H9 (cell line): Measurements from ENCODE around the gene TGM2. TPM values are rescaled to one million over a fixed set of nuclear protein-coding genes. Genes with fewer than 3 reads are reported as not detected.
A peak's percentile ranks its signal among the peaks of the same experiment; 100 is the strongest.

Experiments used
- DNase-seq: peaks from one replicate; pipeline ENCODE4 v3.0.0-alpha.2; 2017
- H2AFZ ChIP-seq: one replicate; pipeline ENCODE4 v1.6.1; 2013; ENCODE audit warnings: mild to moderate bottlenecking, low read length, control low read depth, moderate library complexity
- H2AK5ac ChIP-seq: 2 replicates; pipeline ENCODE4 v1.6.1; 2013; ENCODE audit warnings: low read length, control low read depth, mixed read lengths; ENCODE audit not compliant: insufficient read length
- H2BK120ac ChIP-seq: one replicate; pipeline ENCODE4 v1.6.1; 2013; ENCODE audit warnings: low read depth, mild to moderate bottlenecking, low read length, control low read depth, inconsistent platforms; ENCODE audit not compliant: poor library complexity, severe bottlenecking
- H2BK12ac ChIP-seq: 2 replicates; pipeline ENCODE4 v1.6.1; 2013; ENCODE audit warnings: low read length, control low read depth, mixed read lengths, low read depth; ENCODE audit not compliant: insufficient read length
- H2BK15ac ChIP-seq: 2 replicates; pipeline ENCODE4 v1.6.1; 2013; ENCODE audit warnings: low read depth, low read length, control low read depth
- H2BK20ac ChIP-seq: one replicate; pipeline ENCODE4 v1.6.1; 2013; ENCODE audit warnings: low read depth, mild to moderate bottlenecking, low read length, control low read depth, inconsistent platforms; ENCODE audit not compliant: poor library complexity, severe bottlenecking
- H2BK5ac ChIP-seq: 2 replicates; pipeline ENCODE4 v1.6.1; 2013; ENCODE audit warnings: low read length, control low read depth, mixed read lengths; ENCODE audit not compliant: insufficient read length
- H3K14ac ChIP-seq: 2 replicates; pipeline ENCODE4 v1.6.1; 2013; ENCODE audit warnings: low read length, control low read depth; ENCODE audit not compliant: insufficient read depth
- H3K18ac ChIP-seq: 2 replicates; pipeline ENCODE4 v1.6.1; 2013; ENCODE audit warnings: low read depth, mild to moderate bottlenecking, mixed read lengths, low read length, control low read depth; ENCODE audit not compliant: insufficient read length
- H3K23ac ChIP-seq: 2 replicates; pipeline ENCODE4 v1.6.1; 2013; ENCODE audit warnings: low read length, control low read depth, mixed read lengths, low read depth; ENCODE audit not compliant: insufficient read length
- H3K23me2 ChIP-seq: 2 replicates; pipeline ENCODE4 v1.6.1; 2013; ENCODE audit warnings: low read depth, mild to moderate bottlenecking, mixed read lengths, low read length, control low read depth; ENCODE audit not compliant: insufficient read length, poor library complexity, severe bottlenecking
- H3K27ac ChIP-seq: 2 replicates; pipeline ENCODE4 v1.5.1; 2013; ENCODE audit warnings: low read length, control low read depth, mixed read lengths, low read depth; ENCODE audit not compliant: insufficient read length
- H3K27me3 ChIP-seq: 2 replicates; pipeline ENCODE4 v1.6.1; 2013; ENCODE audit warnings: low read length, control low read depth, inconsistent platforms; ENCODE audit not compliant: insufficient read depth
- H3K4ac ChIP-seq: 2 replicates; pipeline ENCODE4 v1.6.1; 2013; ENCODE audit warnings: low read depth, mild to moderate bottlenecking, control low read depth, inconsistent platforms, low read length, moderate library complexity
- H3K4me1 ChIP-seq: 2 replicates; pipeline ENCODE4 v1.6.1; 2013; ENCODE audit warnings: low read length, control low read depth, inconsistent platforms; ENCODE audit not compliant: insufficient read depth
- H3K4me2 ChIP-seq: 2 replicates; pipeline ENCODE4 v1.6.1; 2013; ENCODE audit warnings: low read length, control low read depth, mixed read lengths; ENCODE audit not compliant: insufficient read length, insufficient read depth
- H3K56ac ChIP-seq: 2 replicates; pipeline ENCODE4 v1.6.1; 2013; ENCODE audit warnings: low read depth, mild to moderate bottlenecking, mixed read lengths, low read length, control low read depth; ENCODE audit not compliant: insufficient read length
- H3K79me1 ChIP-seq: 2 replicates; pipeline ENCODE4 v1.6.1; 2013; ENCODE audit warnings: low read depth, mild to moderate bottlenecking, moderate library complexity, low read length, control low read depth, inconsistent platforms; ENCODE audit not compliant: insufficient read depth, poor library complexity, severe bottlenecking
- H3K79me2 ChIP-seq: 2 replicates; pipeline ENCODE4 v1.6.1; 2013; ENCODE audit warnings: low read length, control low read depth, inconsistent platforms; ENCODE audit not compliant: insufficient read depth
- H3K9ac ChIP-seq: 2 replicates; pipeline ENCODE4 v1.6.1; 2013; ENCODE audit warnings: low read length, control low read depth, mixed read lengths; ENCODE audit not compliant: insufficient read length; ENCODE audit errors: extremely low read depth
- H3K9me3 ChIP-seq: one replicate; pipeline ENCODE4 v1.6.1; 2013; ENCODE audit warnings: low read depth, low read length, inconsistent platforms; ENCODE audit not compliant: control insufficient read depth
- H3T11ph ChIP-seq: one replicate; pipeline ENCODE4 v1.6.1; 2013; ENCODE audit warnings: mild to moderate bottlenecking, low read length, control low read depth, inconsistent platforms
- H4K20me1 ChIP-seq: one replicate; pipeline ENCODE4 v1.6.1; 2013; ENCODE audit not compliant: control insufficient read depth, insufficient read length, insufficient read depth
- H4K5ac ChIP-seq: 2 replicates; pipeline ENCODE4 v1.6.1; 2013; ENCODE audit warnings: low read depth, mild to moderate bottlenecking, mixed read lengths, low read length, control low read depth; ENCODE audit not compliant: insufficient read length
- H4K8ac ChIP-seq: replicated peaks from 2 replicates; pipeline ENCODE4 v1.6.1; 2013; ENCODE audit warnings: low read length, control low read depth, mixed read lengths, low read depth; ENCODE audit not compliant: insufficient read length
- H4K91ac ChIP-seq: 2 replicates; pipeline ENCODE4 v1.6.1; 2013; ENCODE audit warnings: low read depth, mild to moderate bottlenecking, moderate library complexity, mixed read lengths, low read length, control low read depth; ENCODE audit not compliant: insufficient read length
- H3K27ac Mint-ChIP-seq, 3 experiments: 2 replicates in 2 of 3; 3 replicates in 1 of 3; pipeline ENCODE4 v1.8.0; 2020 to 2021; ENCODE audit warnings: mixed read lengths in 3 of 3, mild to moderate bottlenecking in 1 of 3, moderate library complexity in 1 of 3
- H3K27me3 Mint-ChIP-seq: 2 replicates; pipeline ENCODE4 v1.8.0; 2021; ENCODE audit warnings: low read depth, mild to moderate bottlenecking, moderate library complexity, mixed read lengths
- H3K36me3 Mint-ChIP-seq, 3 experiments: 2 replicates in 2 of 3; 3 replicates in 1 of 3; pipeline ENCODE4 v1.8.0; 2020 to 2021; ENCODE audit warnings: low read depth in 3 of 3, mixed read lengths in 3 of 3; ENCODE audit not compliant: insufficient read depth in 1 of 3
- H3K4me1 Mint-ChIP-seq, 2 experiments: 2 replicates each; pipeline ENCODE4 v1.8.0; 2020; ENCODE audit warnings: mixed read lengths in 2 of 2
- H3K4me3 Mint-ChIP-seq, 2 experiments: 2 replicates in 1 of 2; 3 replicates in 1 of 2; pipeline ENCODE4 v1.8.0; 2020 to 2021; ENCODE audit warnings: mild to moderate bottlenecking in 2 of 2, mixed read lengths in 2 of 2, moderate library complexity in 1 of 2
- H3K9me3 Mint-ChIP-seq, 2 experiments: 2 replicates in 1 of 2; 3 replicates in 1 of 2; pipeline ENCODE4 v1.8.0; 2020; ENCODE audit warnings: mild to moderate bottlenecking in 2 of 2, mixed read lengths in 2 of 2, moderate library complexity in 1 of 2
- WGBS: extraction: QIAGEN DNeasy Blood & Tissue Kit; methylation state at CpG from one replicate; pipeline ENCODE4 v1.1.7; 2013; ENCODE audit warnings: missing lambda C conversion rate, low lambda C conversion rate, mixed read lengths; ENCODE audit not compliant: insufficient read length; ENCODE audit errors: extremely low coverage; 5-methylcytosine and 5-hydroxymethylcytosine counted together
- total RNA-seq: library from RNA; stranded (reverse); gene quantifications from 2 replicates; pipeline ENCODE4 v1.2.1, GENCODE V29; 2021
- TF ChIP-seq, protein P1 (sequence below): fragments of 200-600 bp; sonication (generic); conservative IDR thresholded peaks from 3 replicates; pipeline ENCODE4 v1.8.0; 2021; ENCODE audit warnings: antibody characterized with exemption, mild to moderate bottlenecking

The TGM2 gene
- total RNA-seq, 1 experiment from 2014 or later, result 1.1 TPM

DNA sequence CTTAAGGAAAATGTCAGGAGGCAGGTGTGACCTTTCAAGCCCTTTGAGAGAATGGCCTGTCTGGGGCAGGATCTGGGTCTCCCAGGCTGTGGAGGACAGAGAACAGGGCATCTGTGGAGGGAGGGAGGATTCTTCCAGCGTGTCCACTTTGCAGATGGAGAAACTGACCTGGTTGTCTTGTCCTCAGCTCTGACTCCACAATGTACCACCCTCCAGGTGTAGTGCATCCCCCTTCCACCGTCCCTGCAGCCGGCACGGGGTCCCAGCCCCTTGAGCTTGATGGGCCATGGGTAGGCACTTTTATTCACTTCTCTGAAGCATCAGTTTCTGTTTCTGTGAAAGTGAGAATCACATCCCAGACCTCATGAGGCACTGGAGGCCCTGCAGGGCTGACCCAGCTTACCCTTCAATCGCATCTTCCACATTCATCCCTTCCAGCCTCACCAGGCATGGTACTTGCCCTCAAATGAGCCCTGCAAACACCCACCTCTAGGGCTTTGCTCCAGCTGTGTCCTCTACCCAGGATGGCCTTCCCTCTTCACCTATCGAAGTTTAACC lies 4.6 kb upstream of the TGM2 start:
- no peak overlapping the region for H2BK15ac ChIP-seq
- H3K79me1 ChIP-seq, result no peaks in the 10 kb centered on the region
- H3K27ac ChIP-seq, result no peak overlapping the region
- no peak overlapping the region for H2AFZ ChIP-seq
- no peak overlapping the region for H3K4me2 ChIP-seq
- no peak overlapping the region for H3K9ac ChIP-seq
- Mint-ChIP-seq H3K27me3 (peaks cover 6% of the 10 kb centered on the region), H3K9me3 (peaks cover 0 to 2% of the 10 kb centered on the region in 2 experiments; a peak in 1 of 5 replicates), H3K36me3 (no peaks in the 10 kb centered on the region), H3K4me3 (no peak overlapping the region), H3K27ac (peak overlapping the region in 1 of 3 experiments; percentile 74; a peak in 1 of 7 replicates), H3K4me1 (peaks cover 11 to 15% of the 10 kb centered on the region in 2 experiments; a peak in 3 of 4 replicates)
- no peak overlapping the region for H3K18ac ChIP-seq
- TF ChIP-seq, protein P1, sequence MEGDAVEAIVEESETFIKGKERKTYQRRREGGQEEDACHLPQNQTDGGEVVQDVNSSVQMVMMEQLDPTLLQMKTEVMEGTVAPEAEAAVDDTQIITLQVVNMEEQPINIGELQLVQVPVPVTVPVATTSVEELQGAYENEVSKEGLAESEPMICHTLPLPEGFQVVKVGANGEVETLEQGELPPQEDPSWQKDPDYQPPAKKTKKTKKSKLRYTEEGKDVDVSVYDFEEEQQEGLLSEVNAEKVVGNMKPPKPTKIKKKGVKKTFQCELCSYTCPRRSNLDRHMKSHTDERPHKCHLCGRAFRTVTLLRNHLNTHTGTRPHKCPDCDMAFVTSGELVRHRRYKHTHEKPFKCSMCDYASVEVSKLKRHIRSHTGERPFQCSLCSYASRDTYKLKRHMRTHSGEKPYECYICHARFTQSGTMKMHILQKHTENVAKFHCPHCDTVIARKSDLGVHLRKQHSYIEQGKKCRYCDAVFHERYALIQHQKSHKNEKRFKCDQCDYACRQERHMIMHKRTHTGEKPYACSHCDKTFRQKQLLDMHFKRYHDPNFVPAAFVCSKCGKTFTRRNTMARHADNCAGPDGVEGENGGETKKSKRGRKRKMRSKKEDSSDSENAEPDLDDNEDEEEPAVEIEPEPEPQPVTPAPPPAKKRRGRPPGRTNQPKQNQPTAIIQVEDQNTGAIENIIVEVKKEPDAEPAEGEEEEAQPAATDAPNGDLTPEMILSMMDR, result no peak
- H2BK5ac ChIP-seq, result no peak overlapping the region
- no peak overlapping the region for H2AK5ac ChIP-seq
- H3K23me2 ChIP-seq, result peaks cover 3% of the 10 kb centered on the region
- no peak overlapping the region for H2BK20ac ChIP-seq
- H4K91ac ChIP-seq, result no peak overlapping the region
- H3K27me3 ChIP-seq, result no peaks in the 10 kb centered on the region
- no peak overlapping the region for H4K8ac ChIP-seq
- no peak overlapping the region for H3K4ac ChIP-seq
- H3K23ac ChIP-seq, result no peak overlapping the region
- no CpG with 5 or more reads among the region's 6 CpGs for WGBS
- H4K5ac ChIP-seq, result no peak overlapping the region
- H4K20me1 ChIP-seq, result no peaks in the 10 kb centered on the region
- H2BK120ac ChIP-seq, result no peak overlapping the region
- H3T11ph ChIP-seq, result no peak overlapping the region
- H3K9me3 ChIP-seq, result no peaks in the 10 kb centered on the region
- H3K14ac ChIP-seq, result no peak overlapping the region
- H3K79me2 ChIP-seq, result no peaks in the 10 kb centered on the region
- H3K4me1 ChIP-seq, result no peaks in the 10 kb centered on the region
- DNase-seq, result no peak
- H2BK12ac ChIP-seq, result no peak overlapping the region
- no peak overlapping the region for H3K56ac ChIP-seq
